Panc1 (cell line): ENCODE measurements around the gene ANKRD40.

ENCODE experiments used
- POLR2AphosphoS5 ChIP-seq: IDR thresholded peaks from 2 replicates; pipeline ENCODE4 v1.6.1; 2012; ENCODE audit warnings: mild to moderate bottlenecking, low read depth, low read length, moderate library complexity
- SIN3A ChIP-seq: IDR thresholded peaks from 2 replicates; pipeline ENCODE4 v1.6.1; 2012; ENCODE audit warnings: low read depth, mild to moderate bottlenecking, low read length, moderate library complexity, borderline replicate concordance; ENCODE audit not compliant: insufficient read depth
- TF ChIP-seq, protein P1 (sequence below): fragments of 450-650 bp; IDR thresholded peaks from 2 replicates; pipeline ENCODE4 v1.5.1; 2017; ENCODE audit warnings: mild to moderate bottlenecking

DNA sequence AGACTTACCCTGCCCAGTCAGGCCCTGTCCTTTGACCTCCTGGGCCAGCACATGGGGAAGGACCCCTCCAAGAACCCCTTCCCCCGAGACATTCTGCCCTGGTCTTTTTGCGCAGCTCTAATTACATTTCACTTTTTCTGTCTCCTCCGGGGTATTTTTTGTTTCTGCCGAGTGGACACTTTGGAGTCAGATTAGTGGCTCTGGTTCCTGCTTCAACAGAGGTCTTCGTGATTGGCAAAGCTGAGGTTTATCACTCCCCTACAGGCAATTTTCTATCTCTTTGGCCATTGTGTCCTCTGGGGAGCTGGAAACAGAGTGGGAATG, 23.5 kb downstream of the ANKRD40 start:
- TF ChIP-seq, protein P1, sequence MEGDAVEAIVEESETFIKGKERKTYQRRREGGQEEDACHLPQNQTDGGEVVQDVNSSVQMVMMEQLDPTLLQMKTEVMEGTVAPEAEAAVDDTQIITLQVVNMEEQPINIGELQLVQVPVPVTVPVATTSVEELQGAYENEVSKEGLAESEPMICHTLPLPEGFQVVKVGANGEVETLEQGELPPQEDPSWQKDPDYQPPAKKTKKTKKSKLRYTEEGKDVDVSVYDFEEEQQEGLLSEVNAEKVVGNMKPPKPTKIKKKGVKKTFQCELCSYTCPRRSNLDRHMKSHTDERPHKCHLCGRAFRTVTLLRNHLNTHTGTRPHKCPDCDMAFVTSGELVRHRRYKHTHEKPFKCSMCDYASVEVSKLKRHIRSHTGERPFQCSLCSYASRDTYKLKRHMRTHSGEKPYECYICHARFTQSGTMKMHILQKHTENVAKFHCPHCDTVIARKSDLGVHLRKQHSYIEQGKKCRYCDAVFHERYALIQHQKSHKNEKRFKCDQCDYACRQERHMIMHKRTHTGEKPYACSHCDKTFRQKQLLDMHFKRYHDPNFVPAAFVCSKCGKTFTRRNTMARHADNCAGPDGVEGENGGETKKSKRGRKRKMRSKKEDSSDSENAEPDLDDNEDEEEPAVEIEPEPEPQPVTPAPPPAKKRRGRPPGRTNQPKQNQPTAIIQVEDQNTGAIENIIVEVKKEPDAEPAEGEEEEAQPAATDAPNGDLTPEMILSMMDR: no peak
- TF ChIP-seq POLR2AphosphoS5 (no peak), SIN3A (no peak)
